Central memory CD4-positive, alpha-beta T cell (primary cell): ENCODE measurements around the gene DIAPH1.

Source experiments
- DNase-seq: peaks from one replicate; pipeline ENCODE4 v3.0.0; 2022

Gene DIAPH1

DNA sequence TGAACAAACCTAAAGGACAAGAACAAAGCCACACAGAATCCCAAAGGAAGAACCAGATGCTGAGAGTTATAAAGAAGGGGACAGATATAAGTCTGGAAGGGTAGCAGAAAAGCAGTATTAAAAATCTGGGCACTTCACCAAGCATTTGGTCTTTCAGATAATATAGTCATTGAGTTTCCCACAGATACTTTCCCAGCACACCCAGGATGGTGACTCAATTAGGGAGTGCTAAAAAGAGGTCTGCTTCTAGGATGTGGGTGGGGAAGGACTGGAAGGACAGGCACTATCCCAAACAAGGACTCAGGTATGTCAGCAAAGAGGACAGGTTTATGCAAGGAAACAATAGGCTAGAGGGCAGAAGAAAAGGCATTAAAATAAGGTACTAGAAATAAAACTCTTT, 59.3 kb downstream of the DIAPH1 start:
- DNase-seq: no peak

DNA sequence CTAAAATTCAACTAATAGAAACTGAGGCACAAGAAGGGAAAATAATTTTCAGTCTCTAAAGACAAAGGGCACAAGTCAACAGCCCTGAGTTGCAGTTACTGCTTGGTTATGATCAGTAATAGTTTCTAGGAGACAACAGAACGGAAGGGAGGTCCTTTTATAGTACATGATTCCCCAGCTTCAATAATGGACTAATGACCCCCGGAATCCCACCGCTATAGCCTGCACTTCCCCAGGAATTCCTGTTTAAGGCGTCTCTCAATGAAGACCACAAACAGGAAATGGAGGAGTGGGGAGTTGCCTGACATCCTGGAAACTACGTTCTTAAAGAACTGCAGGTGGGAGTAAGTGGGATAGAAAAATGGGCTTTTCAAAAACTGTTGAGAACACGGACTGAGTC, 60.6 kb downstream of the DIAPH1 start:
- DNase-seq: no peak

DNA sequence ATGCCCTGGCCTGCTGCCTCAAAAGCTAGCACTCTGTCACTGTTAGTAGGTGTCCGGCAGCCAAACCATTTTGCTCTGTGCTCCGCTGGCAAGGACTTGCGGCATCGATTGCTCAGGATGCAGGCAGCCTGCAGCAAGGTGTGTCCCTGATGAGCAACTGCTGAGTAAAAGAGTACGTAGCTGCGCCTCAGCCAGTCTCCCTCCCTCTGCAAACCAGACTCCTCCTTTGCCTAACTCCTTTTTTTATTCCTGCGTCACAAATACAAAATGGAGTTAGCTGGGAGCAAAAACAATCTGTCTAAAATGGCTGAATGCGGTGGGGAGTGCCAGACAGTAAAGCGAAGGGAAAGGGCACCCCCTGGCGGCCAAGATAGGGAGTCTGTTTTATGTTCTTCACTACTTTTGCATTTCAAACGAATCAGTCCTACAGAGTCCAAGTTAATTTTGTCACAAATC, 61.1 kb downstream of the DIAPH1 start:
- peak; percentile 74 for DNase-seq

DNA sequence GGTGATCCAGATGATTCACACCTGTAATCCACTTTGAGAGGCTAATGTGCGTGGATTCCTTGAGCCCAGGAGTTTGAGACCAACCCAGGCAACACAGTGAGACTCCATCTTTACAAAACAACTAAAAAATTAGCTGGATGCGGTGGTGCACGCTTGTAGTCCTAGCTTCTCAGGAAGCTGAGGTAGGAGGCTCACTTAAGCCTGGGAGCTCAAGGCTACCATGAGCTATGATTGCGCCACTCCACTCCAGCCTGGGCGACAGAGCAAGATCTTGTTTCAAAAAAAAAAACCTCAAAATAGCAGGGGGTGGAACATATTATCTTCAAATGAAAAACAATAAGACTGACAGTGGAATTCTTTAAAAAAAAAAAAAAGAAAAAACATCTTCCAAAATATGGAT, 70.9 kb downstream of the DIAPH1 start:
- DNase-seq: no peak

DNA sequence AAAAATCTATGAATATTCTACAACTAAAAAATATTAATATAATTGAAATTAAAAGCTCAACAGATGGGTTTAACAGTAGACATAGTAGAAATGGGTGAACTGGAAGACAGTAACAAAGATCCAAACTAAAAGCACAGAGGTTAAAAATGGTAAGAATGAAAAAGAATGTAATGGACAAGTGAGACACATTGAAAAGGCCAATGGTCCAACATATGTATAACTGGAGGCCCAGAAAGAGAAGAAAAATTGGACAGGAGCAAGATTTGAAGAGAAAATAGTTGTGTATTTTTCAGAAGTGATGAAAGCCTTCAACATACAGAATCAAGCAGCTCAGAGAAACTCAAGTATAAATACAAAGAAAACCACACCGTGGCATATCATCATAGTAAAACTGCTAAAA, 71.3 kb downstream of the DIAPH1 start:
- DNase-seq: no peak

DNA sequence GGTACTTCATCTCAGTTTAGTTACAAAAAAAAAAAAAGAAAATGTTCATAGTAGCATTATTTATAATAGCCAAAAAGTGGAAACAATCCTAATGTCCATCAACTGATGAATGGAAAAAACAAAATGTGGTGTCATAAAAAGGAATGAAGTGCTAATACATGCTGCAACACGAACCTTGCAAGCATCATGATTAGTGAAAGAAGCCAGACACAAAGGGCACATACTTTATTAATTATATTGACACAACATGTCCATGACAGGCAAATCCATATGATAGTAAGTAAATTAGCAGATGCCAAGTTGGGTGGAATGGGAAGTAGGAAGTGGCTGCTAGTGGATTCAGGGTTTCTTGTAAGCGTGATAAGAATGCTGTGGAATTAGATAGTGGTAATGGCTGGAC, 75.7 kb downstream of the DIAPH1 start:
- no peak for DNase-seq

DNA sequence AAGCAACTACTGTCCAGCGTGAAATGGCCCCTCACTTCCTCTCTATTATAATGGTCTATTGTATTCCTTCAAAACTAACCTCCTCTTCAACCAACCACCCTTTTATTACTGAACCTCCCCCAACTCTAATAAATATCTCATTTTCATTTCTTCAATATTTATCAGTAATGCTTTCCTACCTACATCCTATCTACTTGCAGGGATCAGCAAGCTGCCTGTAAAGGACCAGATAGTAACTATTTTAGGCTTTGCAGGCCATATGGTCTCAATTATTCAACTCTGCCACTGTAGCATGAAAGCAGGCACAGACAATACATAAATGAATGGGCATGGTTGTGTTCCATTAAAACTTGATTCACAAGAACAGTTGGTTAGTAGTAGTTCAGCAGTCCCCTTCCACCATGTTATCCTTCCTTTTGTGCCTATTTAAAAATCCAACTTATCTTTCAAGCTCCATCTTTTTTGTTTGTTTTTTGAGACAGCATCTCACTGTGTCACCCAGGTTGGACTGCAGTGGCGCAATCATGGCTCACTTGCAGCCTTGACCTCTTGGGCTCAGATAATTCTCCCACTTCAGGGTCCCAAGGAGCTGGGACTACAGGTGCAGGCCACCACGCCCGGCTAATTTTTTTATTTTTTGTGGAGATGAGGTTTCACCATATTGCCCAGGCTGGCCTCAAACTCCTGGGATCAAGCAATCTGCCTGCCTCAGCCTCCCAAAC, 84.1 kb downstream of the DIAPH1 start:
- no peak for DNase-seq

DNA sequence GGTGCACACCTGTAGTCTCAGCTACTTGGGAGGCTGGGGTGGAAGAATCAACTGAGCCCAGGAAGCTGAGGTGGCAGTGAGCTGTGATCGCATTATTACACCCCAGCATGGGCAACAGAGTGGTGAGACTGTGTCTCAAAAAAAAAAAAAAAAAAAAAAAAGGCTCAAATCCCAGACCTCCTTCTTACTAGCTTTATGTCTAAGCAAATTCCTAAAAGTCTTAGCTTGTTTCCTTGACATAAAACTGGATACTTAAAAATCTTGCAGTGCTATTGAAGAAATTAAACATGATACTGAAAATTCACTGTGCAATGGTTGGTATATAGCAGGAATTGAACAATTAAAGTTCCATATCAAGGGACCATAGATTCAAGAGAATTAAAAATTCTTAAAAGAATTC, 84.9 kb downstream of the DIAPH1 start:
- no peak for DNase-seq

DNA sequence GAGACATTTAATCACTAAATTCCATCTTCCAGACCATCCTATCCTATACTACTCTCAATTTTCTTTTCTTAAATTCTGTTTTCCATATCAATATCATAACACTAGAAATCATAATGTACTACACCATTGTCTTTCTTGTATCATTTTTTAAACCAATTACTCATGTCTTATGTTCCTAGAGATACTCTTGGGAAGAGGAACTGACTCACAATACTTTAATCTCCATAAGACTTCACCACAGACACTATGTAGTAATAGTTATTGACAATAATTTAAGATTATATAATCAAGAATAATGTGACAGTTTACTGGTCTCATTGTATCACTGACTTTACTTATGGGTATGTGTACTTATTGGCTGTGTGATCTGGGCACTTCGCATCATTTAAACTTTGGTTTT, 86.1 kb downstream of the DIAPH1 start:
- DNase-seq: no peak

DNA sequence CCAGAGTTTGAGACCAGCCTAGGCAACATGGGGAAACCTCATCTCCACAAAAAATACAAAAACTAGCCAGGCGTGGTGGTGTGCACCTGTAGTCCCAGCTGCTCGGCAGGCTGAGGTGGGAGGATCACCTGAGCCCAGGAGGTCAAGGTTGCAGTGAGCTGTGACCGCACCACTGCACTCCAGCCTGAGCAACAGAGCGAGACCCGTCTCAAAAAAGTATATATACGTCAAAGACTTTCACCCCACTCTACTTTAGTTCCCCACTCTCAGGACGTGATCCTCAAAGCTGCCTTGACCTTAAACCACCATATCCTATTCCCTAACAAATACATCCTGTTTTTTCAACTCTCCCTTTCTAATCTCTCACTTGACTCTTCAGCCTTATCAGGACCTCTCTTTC, 88.9 kb downstream of the DIAPH1 start:
- DNase-seq: no peak

DNA sequence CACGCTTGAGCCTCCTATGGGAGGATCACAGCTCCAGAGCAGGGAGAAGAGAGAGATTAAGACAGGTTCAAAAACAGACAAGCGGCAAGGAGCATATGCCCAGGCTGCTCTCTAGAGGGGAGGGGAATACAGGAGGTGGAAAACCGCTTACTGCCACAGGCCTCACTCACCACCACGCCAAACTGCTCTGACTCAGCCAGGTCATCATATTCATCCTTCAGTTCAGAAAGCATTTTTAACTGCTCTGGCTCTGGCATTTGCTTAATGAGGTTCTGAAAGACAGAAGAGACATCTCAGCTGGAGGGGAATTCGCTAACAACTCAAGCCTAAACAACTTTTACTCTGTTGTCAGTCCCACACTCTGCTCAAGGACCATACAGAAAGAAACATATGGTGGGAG, 89.8 kb downstream of the DIAPH1 start:
- DNase-seq: no peak

DNA sequence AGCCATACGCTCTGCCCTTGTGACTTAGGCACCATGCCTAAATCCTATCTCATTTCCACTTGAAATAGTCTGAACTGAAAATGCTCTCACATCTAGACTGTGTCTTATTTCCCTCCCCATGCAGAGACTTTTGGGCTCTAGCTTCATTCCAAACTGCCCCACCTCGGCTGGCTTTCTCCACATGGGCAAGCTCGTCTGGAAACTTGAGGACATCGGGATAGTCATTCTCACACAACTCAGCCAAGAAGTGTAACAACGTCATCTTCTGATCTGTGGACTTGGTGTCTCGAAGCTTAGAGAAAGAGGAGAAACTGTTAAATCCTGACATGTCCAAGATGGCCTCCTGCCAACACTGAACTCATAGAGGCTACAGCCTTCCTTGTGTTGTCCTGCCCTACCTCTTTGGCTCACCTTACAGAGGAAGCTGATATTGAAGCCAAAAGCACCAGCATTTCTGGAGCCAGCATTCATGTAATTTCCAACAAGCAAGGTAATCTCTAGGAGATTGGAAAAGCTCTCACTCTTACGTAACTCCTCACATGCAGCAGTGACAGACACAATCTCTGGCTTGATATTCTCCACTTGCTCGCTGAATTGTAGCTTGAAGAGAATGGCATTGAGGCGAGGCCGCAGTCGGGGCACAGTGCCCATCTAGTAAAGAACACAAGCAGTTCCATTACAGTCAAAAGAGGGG, 90.4 kb downstream of the DIAPH1 start:
- no peak for DNase-seq

DNA sequence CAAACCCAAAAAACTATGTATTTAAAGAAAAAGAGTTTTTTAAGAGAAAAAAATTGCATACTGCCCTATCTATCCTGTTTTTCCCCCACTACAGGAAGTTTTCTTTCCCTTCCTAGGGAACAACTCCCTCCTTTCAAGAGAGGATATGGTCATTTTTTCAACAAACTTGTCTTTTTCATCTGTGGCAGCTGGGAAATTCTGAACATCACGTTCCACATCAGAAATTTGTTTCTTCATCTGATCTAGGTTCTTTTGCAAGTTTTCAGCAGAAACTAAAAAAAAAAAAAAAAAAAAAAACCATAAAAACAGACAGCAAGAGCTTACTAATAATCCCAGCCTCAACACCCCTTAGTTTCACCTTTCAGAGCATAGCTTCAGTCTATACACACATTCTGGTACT, 91.4 kb downstream of the DIAPH1 start:
- no peak for DNase-seq

DNA sequence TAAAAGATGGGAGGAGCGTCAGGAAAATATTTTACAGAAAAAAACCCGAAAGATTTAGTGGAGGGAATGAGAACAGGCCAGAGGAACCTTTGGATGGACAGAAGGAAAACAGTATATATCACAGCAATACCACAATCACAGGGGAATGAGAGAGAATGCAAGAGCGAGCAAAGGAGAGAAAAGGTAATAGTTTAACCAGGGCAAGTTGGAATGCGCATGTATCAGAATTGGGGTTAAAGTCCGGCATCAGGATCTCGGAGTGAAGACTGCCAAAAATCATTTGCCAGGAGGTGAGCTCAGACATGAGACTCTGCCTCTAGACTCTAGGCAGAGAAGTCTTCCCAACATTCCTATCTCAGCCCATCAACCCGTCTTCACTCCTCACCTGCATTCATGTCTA, 93.1 kb downstream of the DIAPH1 start:
- DNase-seq: no peak

DNA sequence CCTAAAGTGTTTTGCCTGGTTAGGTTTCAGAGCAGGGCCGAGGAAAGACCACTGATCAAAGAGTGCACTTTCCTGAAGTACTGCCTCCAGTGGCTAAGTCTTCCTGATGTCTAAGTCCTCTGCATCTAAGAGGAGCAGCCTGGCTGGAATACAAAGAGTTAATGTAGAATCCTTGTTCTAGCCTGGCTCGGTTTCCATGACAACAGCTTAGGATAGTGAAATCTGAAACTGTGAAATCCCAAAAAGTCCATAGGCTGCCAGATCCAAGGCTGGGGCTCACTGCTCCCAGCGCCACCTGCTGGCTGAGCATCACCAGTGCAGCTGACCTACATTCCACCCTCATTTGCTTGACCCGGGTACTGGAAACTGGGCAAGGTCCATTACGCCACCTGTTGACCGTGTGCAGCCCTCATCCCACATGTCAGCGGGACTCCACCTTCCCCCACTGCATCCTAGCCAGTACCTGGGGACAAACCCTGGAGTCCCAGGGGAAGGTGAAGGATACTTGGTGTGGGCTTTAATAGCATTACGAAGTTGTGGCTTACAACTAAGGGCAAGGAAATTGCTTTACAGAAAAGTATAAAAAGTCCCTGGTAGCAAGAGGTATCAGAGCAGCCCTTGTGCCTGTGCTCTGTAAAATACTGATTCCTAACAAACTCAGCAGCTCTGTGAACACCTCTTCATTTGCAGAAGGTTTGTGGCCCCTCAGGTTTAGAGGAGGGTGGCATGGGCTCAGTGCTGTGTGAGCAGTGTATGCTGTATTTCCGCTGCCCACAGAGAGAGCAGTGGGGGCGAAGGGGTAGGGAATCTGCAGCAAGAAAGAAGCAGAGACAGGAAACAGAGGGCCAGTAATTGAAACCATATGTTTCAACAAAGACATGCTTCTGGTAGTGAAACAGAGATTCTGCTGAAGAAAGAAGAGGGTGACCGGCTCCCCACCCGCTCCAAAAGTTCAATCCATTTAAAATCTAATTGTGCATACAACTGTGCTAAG, 93.9 kb downstream of the DIAPH1 start:
- DNase-seq: peak; percentile 41

DNA sequence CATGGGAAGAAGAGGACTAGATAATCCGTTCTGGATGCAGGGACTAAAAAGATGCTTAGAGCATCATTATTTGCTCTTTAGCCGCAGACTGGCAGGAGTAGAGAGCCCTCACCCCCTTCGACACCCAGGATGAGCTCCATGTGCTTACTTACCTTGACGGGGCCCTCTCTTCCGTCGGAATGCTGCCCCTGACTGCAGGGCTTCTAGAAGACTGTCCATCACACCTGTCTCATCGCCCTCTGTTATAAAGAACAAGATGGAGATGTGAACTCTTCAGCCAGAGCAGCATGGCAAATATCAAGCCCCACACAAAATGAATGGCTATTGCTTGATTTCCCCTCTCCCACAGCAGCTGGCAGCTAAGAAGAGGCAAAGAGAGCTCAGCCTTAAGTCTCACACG, 94.8 kb downstream of the DIAPH1 start:
- DNase-seq: no peak

DNA sequence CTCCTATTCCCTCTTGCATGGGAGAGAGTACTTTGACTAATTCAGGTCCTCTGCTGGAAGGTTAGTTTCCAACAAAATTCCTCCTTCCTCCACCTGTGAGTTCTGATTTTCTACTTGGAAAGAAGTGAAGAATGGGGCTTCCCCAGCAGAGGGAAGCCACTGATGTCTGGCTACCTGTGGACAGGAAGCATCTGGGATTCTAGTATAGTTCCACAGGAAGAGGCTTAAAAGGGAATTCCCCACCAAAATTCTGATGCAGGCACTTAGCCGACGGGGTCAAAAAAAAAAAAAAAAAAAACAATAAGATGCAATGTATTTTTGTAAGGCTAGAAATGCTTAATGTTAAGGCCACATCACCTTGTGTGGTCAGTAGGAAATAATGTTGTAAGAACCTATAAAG, 96.5 kb downstream of the DIAPH1 start:
- DNase-seq: no peak

DNA sequence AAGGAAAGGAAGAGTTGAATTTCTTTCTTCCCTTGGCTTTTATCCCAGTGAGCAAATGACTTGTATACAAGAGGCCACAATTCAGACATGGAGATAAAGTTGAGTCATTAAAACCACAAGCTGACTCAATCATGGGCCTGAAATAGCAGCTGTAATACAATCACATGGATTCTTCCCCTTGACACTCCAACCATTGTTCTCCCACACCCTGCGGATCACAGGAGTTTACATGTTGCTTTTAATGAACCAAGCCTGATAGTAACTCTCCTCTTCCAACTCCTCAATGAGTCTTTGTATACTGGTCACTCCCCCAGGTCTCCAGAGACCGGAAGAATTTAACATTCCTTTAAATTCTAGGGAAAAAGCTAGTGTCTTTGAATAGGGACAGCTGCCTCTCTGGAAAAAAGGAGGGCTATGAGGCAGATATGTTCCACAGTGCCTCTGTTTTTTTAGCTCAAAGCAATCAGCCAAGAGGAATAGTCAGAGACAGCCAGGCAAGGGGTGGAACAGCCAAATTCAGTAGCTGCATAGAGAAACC, 97.5 kb downstream of the DIAPH1 start:
- DNase-seq: no peak

DNA sequence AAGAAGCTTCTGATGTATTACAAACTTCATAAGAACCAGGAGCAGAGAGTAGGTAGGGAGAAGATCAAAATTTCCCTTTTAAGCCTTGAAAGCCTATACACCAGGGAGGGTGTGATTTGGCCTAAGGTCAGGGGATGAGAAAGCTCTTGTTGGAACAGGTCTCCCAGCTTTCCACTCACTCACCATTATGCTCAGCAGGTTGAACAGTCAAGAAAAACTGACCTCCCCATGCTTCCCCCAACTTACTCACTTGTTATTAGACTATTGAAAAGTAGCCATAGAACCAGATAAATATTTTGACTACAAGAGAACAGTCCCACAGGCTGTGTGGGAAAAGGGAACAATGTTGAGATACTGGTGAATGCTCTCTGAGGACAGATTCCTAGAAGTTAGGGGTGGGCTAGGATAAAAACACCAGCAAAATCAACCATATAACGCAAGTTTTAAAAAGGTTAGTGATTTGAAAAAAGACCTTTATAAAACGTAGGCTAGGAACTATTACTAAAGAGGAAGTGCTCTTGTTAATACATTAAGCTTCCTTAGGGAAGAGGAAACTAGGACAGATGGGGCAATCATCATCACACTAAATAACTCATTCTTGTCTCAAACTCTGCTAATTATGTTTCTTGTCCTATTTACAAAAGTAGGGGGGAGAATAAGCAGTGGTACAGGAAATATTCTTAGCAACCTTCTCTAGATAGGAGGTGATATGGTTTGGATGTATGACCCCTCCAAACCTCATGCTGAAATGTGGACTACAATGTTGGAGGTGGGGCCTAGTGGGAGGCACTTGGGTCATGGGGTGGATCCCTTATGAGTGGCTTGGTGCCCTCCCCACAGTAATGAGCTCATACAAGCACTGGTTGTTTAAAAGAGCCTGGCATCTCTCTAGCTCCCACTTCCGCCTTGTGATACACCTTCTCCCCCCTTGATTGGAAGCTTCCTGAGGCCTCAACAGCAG, 98.9 kb downstream of the DIAPH1 start:
- DNase-seq: no peak

DNA sequence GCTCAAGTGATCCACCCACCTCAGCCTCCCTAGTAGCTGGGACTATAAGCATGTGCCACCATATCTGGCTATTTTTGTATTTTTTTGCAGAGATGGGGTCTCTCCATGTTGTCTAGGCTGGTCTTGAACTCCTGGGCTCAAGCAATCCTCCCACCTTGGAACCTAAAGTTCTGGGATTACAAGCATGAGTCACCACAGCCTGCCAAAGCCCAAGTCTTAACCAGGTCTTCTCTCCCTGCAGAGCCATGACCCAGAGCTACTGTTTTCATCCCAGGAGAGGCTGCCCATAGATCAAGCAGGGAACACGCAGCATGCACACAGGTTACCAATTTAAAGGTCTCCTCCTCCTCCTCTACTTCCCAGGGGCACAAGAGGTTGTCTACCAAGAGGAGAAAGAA, 100.2 kb downstream of the DIAPH1 start:
- DNase-seq: no peak

DNA sequence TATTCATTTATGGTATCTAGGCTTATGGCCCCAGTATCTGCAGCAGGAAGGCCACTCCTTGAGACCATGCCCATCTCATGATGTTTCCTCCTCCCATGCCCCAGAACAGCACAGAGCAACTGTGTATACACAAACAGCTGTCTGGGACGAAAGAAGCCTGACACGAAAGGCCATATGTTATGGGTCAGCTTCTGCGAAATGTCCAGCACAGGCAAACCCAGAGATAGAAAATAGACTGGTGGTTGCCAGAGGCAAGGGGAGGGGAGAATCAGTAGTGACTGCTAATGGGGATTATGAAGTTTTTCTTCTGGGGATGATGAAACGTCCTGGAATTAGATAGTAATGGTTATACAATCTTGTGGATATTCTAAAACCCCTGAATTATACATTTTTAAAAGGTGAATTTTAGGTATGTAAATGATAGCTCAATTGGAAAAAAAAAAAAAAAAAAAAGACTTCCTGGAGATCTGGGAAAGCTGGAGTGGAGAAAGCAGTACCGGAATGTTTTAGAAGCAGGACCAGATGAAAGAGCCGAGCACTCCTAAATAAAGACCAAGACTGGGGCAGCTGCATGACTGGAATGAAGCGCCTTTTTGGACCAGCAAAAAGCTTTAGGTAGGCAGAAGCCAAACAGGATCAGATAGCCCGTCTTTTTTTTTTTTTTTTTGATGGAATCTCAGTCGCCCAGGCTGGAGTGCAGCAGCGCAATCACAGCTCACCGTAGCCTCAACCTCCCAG, 100.8 kb downstream of the DIAPH1 start:
- DNase-seq: no peak
